ENCODE data around the gene RNF4. TPM values are rescaled to one million over a fixed set of nuclear protein-coding genes. Genes with fewer than 3 reads are reported as not detected.

The RNF4 gene
- total RNA-seq, 1 donor from 2014 or later: 77.2 TPM

- peaks cover 72% of the 10 kb centered on the region for H3K79me2 ChIP-seq (ENCODE audit: insufficient read depth, low read length)
- peaks cover 27% of the 10 kb centered on the region for H3K36me3 Mint-ChIP-seq (ENCODE audit: low read depth, unreplicated experiment)
These were observed 34.9 kb downstream of the RNF4 start for GRCh38 chr4:2503809-2504208.

GRCh38 chr4:2507259-2507658 is 38.4 kb downstream of the RNF4 start:
- FAIRE-seq: no peak
- no peak for TF ChIP-seq EZH2 (IDR thresholded peaks at IDR 0.05; ENCODE audit: insufficient read depth, low read length)
- TF ChIP-seq, protein P1, sequence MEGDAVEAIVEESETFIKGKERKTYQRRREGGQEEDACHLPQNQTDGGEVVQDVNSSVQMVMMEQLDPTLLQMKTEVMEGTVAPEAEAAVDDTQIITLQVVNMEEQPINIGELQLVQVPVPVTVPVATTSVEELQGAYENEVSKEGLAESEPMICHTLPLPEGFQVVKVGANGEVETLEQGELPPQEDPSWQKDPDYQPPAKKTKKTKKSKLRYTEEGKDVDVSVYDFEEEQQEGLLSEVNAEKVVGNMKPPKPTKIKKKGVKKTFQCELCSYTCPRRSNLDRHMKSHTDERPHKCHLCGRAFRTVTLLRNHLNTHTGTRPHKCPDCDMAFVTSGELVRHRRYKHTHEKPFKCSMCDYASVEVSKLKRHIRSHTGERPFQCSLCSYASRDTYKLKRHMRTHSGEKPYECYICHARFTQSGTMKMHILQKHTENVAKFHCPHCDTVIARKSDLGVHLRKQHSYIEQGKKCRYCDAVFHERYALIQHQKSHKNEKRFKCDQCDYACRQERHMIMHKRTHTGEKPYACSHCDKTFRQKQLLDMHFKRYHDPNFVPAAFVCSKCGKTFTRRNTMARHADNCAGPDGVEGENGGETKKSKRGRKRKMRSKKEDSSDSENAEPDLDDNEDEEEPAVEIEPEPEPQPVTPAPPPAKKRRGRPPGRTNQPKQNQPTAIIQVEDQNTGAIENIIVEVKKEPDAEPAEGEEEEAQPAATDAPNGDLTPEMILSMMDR (IDR thresholded peaks at IDR 0.05; ENCODE audit: insufficient read depth, low read depth, low read length): no peak
- H3K36me3 Mint-ChIP-seq (ENCODE audit: low read depth, unreplicated experiment): peaks cover 27% of the 10 kb centered on the region

More at GRCh38 chr4:2503809-2504208, 34.9 kb downstream of the RNF4 start:
- Histone ChIP-seq H3K9ac (ENCODE audit: low read length) (no peak overlapping the region), H4K20me1 (ENCODE audit: insufficient read depth, low read length) (peaks cover 78% of the 10 kb centered on the region), H2AFZ (ENCODE audit: low read depth, low read length) (no peak overlapping the region), H3K27ac (ENCODE audit: low read depth, low read length) (no peak overlapping the region), H3K4me1 (ENCODE audit: insufficient read depth, low read length) (no peaks in the 10 kb centered on the region), H3K9me3 (ENCODE audit: insufficient read depth, low read depth, low read length) (no peaks in the 10 kb centered on the region), H3K4me2 (ENCODE audit: low read length) (no peak overlapping the region), H3K36me3 (ENCODE audit: insufficient read depth, low read length) (peaks cover 26% of the 10 kb centered on the region), H3K27me3 (ENCODE audit: insufficient read depth, low read length) (no peaks in the 10 kb centered on the region), H3K4me3 (ENCODE audit: insufficient read depth, low read depth, low read length) (no peak overlapping the region)
- Mint-ChIP-seq H3K27ac (ENCODE audit: unreplicated experiment) (no peak overlapping the region), H3K27me3 (ENCODE audit: low read depth, unreplicated experiment) (no peaks in the 10 kb centered on the region), H3K9me3 (ENCODE audit: unreplicated experiment) (no peaks in the 10 kb centered on the region), H3K4me1 (ENCODE audit: low read depth, unreplicated experiment) (peaks cover 10% of the 10 kb centered on the region), H3K4me3 (ENCODE audit: unreplicated experiment) (no peak overlapping the region)
- FAIRE-seq (no peak), DNase-seq (ENCODE audit: low read depth) (no peak)
- no peak for TF ChIP-seq EZH2 (IDR thresholded peaks at IDR 0.05; ENCODE audit: insufficient read depth, low read length)
- TF ChIP-seq, protein P1 (IDR thresholded peaks at IDR 0.05; ENCODE audit: insufficient read depth, low read depth, low read length): no peak

DNA sequence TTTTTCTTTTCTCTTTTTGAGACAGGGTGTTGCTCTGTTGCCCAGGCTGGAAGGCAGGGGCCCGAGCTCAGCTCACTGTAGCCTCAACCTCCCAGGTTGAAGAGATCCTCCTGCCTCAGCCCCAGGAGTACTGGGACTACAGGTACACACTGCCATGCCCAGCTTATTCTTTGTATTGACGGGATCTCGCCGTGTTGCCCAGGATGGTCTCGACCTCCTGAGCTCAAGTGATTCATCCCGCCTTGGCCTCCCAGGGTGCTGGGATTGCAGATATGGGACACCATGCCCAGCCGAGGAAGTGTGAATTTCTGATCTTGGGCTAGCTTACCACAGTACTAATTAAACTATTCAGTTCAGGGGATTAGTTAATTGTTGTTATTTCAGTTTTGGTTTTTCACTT is 38.9 kb downstream of the RNF4 start:
- peaks cover 62% of the 10 kb centered on the region for H3K79me2 ChIP-seq (ENCODE audit: insufficient read depth, low read length)
- no peak overlapping the region for H3K27ac ChIP-seq (ENCODE audit: low read depth, low read length)
- H3K9me3 Mint-ChIP-seq (ENCODE audit: unreplicated experiment): no peaks in the 10 kb centered on the region
- DNase-seq (ENCODE audit: low read depth): no peak
- H3K4me1 Mint-ChIP-seq (ENCODE audit: low read depth, unreplicated experiment): peaks cover 4% of the 10 kb centered on the region
- H4K20me1 ChIP-seq (ENCODE audit: insufficient read depth, low read length): peaks cover 77% of the 10 kb centered on the region
- no peak overlapping the region for H3K4me3 Mint-ChIP-seq (ENCODE audit: unreplicated experiment)
- no peak for FAIRE-seq
- H3K4me2 ChIP-seq (ENCODE audit: low read length): no peak overlapping the region
- H3K36me3 ChIP-seq (ENCODE audit: insufficient read depth, low read length): peaks cover 12% of the 10 kb centered on the region
- peaks cover 28% of the 10 kb centered on the region for H3K36me3 Mint-ChIP-seq (ENCODE audit: low read depth, unreplicated experiment)
- H3K27me3 ChIP-seq (ENCODE audit: insufficient read depth, low read length): no peaks in the 10 kb centered on the region
- H2AFZ ChIP-seq (ENCODE audit: low read depth, low read length): no peak overlapping the region
- H3K4me1 ChIP-seq (ENCODE audit: insufficient read depth, low read length): no peaks in the 10 kb centered on the region
- no peak overlapping the region for H3K4me3 ChIP-seq (ENCODE audit: insufficient read depth, low read depth, low read length)
- no peaks in the 10 kb centered on the region for H3K9me3 ChIP-seq (ENCODE audit: insufficient read depth, low read depth, low read length)
- TF ChIP-seq, protein P1 (IDR thresholded peaks at IDR 0.05; ENCODE audit: insufficient read depth, low read depth, low read length): no peak
- no peak for TF ChIP-seq EZH2 (IDR thresholded peaks at IDR 0.05; ENCODE audit: insufficient read depth, low read length)
- H3K27me3 Mint-ChIP-seq (ENCODE audit: low read depth, unreplicated experiment): no peaks in the 10 kb centered on the region
- H3K9ac ChIP-seq (ENCODE audit: low read length): no peak overlapping the region
- H3K27ac Mint-ChIP-seq (ENCODE audit: unreplicated experiment): peak overlapping the region; percentile 20

More at GRCh38 chr4:2507259-2507658, 38.4 kb downstream of the RNF4 start:
- Histone ChIP-seq H3K9ac (ENCODE audit: low read length) (no peak overlapping the region), H3K4me1 (ENCODE audit: insufficient read depth, low read length) (no peaks in the 10 kb centered on the region), H2AFZ (ENCODE audit: low read depth, low read length) (no peak overlapping the region), H3K27ac (ENCODE audit: low read depth, low read length) (no peak overlapping the region), H4K20me1 (ENCODE audit: insufficient read depth, low read length) (peaks cover 74% of the 10 kb centered on the region), H3K4me2 (ENCODE audit: low read length) (no peak overlapping the region), H3K27me3 (ENCODE audit: insufficient read depth, low read length) (no peaks in the 10 kb centered on the region), H3K36me3 (ENCODE audit: insufficient read depth, low read length) (peaks cover 10% of the 10 kb centered on the region), H3K4me3 (ENCODE audit: insufficient read depth, low read depth, low read length) (no peak overlapping the region), H3K79me2 (ENCODE audit: insufficient read depth, low read length) (peaks cover 64% of the 10 kb centered on the region), H3K9me3 (ENCODE audit: insufficient read depth, low read depth, low read length) (no peaks in the 10 kb centered on the region)
- no peaks in the 10 kb centered on the region for H3K9me3 Mint-ChIP-seq (ENCODE audit: unreplicated experiment)
- H3K27me3 Mint-ChIP-seq (ENCODE audit: low read depth, unreplicated experiment): no peaks in the 10 kb centered on the region
- no peak overlapping the region for H3K4me3 Mint-ChIP-seq (ENCODE audit: unreplicated experiment)
- H3K27ac Mint-ChIP-seq (ENCODE audit: unreplicated experiment): no peak overlapping the region
- H3K4me1 Mint-ChIP-seq (ENCODE audit: low read depth, unreplicated experiment): peaks cover 4% of the 10 kb centered on the region
- DNase-seq (ENCODE audit: low read depth): no peak
